ENCODE measurements around the gene PYY. TPM values are rescaled to one million over a fixed set of nuclear protein-coding genes. Genes with fewer than 3 reads are reported as not detected.
A peak's percentile ranks its signal among the peaks of the same experiment; 100 is the strongest.

Gene PYY
- total RNA-seq, 3 donors from 2014 or later = 22.0 to 141 (median 55.4) TPM

DNA sequence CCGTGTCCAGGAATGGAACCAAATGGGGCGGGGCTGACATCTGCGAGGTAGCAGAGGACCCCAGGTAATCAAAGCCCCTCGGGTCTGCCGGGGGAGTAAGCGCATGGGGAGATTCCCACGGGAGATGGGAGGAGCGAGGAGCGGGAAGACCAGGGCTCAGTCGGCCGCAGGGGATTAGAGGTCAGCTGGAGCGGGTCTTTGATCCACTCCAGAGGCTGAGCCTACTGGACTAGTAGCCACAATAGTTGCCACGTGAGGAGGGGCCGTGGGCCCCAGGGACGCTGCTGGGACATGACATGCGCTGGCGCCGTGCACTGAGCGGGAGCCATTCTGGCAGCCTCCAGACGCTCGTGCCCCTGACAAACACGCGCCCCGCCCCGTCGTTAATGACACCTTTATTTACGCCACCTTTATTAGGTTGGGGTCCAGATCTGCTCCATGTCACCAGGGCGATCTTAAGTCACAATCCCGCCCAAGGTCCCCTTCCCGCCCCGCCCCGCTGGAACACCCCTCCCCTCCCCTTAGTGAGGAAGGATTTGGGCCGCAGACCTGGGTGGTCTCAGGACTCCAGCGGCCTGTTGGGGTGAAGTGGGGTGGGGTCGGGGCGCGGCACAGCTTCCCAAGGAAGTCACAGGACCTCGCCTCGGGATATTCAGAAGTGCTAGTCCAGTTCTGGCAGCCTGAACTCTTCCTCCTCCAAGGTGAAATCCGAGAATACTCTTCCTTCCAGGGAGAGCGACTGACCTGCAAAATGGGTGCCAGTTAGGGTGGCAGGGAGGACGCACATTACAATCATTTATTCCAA is 26.5 kb downstream of the PYY start:
- peaks cover 30% of the 10 kb centered on the region for H3K4me1 ChIP-seq (ENCODE audit: low read depth)
- H3K9me3 ChIP-seq = no peaks in the 10 kb centered on the region
- H3K4me3 ChIP-seq = no peak overlapping the region
- TF ChIP-seq, protein P1, sequence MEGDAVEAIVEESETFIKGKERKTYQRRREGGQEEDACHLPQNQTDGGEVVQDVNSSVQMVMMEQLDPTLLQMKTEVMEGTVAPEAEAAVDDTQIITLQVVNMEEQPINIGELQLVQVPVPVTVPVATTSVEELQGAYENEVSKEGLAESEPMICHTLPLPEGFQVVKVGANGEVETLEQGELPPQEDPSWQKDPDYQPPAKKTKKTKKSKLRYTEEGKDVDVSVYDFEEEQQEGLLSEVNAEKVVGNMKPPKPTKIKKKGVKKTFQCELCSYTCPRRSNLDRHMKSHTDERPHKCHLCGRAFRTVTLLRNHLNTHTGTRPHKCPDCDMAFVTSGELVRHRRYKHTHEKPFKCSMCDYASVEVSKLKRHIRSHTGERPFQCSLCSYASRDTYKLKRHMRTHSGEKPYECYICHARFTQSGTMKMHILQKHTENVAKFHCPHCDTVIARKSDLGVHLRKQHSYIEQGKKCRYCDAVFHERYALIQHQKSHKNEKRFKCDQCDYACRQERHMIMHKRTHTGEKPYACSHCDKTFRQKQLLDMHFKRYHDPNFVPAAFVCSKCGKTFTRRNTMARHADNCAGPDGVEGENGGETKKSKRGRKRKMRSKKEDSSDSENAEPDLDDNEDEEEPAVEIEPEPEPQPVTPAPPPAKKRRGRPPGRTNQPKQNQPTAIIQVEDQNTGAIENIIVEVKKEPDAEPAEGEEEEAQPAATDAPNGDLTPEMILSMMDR (IDR thresholded peaks at IDR 0.05) = no peak
- ATAC-seq (peak; percentile 7), DNase-seq (peak; percentile 49 to 62 (median 56))
- H3K36me3 ChIP-seq (ENCODE audit: low read depth) = no peaks in the 10 kb centered on the region
- intact Hi-C loops (cut with DNase I, micrococcal nuclease) = no loop called here

DNA sequence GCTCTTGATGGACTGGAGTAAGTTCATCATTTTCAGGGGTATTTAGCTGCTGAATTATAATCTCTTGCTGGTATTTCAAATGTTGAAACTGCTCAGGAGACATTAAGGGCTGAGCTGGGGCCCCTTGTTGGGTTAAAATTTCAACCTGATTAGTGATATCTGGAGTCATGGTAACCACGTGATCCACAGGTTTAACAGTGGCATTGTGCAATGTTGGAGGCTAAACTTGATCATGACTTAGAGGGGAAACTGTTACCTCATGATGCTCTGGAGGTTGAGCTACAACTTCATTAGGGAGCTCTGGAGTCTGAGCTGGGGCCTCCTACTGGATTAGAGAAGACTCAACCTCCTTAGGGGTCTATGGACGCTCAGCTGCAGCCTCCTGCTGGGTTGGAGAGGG is 29.2 kb downstream of the PYY start:
- intact Hi-C loops (cut with DNase I, micrococcal nuclease) = no loop called here
- H3K4me1 ChIP-seq (ENCODE audit: low read depth) = peaks cover 26% of the 10 kb centered on the region
- DNase-seq = no peak

DNA sequence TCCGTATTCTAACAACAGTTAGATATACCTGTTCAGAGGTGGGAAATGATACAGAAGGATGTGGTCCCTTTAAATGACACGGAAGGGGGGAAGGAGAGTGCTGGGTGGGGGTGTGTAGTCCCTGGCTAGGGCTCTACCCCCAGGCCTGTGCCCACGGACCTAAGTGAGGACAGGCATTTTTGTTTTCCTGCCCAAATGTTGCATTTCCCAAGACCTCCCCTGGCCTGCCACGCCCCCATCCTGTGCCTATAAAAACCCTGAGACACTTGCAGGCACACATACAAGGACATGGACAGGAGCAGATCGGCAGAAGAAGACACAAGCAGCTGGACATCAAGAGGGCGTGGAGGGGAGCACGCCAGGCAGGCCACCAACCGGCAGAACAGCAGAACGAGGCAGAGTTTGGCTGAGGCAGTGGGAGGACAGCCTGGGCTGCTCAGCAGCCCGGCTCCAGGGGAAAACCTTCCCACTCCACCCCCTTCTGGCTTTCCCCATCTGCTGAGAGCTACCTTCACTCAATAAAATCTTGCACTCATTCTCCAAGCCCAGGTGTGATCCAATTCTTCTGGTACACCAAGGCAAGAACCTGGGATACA is 33.1 kb downstream of the PYY start:
- ATAC-seq (no peak), DNase-seq (no peak)
- H3K4me3 ChIP-seq = no peak overlapping the region
- no peaks in the 10 kb centered on the region for H3K36me3 ChIP-seq (ENCODE audit: low read depth)
- H3K9me3 ChIP-seq = no peaks in the 10 kb centered on the region
- TF ChIP-seq, protein P1 (IDR thresholded peaks at IDR 0.05) = no peak
- intact Hi-C loops (cut with DNase I, micrococcal nuclease) = no loop called here
- H3K4me1 ChIP-seq (ENCODE audit: low read depth) = no peaks in the 10 kb centered on the region

More for the DNA sequence above, 29.2 kb downstream of the PYY start:
- H3K36me3 ChIP-seq (ENCODE audit: low read depth) = no peaks in the 10 kb centered on the region
- TF ChIP-seq, protein P1 (IDR thresholded peaks at IDR 0.05) = no peak
- no peaks in the 10 kb centered on the region for H3K9me3 ChIP-seq
- no peak for ATAC-seq
- H3K4me3 ChIP-seq = no peak overlapping the region

DNA sequence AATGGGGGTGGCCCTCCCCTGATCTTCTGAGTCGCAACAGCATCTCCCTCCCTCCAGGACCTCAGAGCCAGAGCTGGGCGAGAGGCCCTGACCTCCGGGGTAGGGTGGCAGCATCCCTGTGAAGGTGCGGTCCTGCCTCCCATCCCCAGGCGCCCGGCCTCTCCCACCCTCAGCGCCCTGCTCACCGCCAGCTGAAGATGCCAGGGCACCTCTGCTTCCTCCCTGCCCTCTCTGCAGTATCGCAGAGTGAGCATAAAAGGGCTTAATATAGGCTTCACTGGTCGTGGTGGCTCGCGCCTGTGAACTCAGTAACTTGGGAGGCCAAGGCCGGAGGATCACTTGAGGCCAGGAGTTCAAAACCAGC is 35.7 kb downstream of the PYY start:
- TF ChIP-seq, protein P1 (IDR thresholded peaks at IDR 0.05) = no peak
- Histone ChIP-seq H3K4me3 (no peak overlapping the region), H3K4me1 (ENCODE audit: low read depth) (no peaks in the 10 kb centered on the region), H3K36me3 (ENCODE audit: low read depth) (no peaks in the 10 kb centered on the region), H3K9me3 (no peaks in the 10 kb centered on the region)
- ATAC-seq (no peak), DNase-seq (no peak)
- intact Hi-C loops (cut with DNase I, micrococcal nuclease) = no loop called here

DNA sequence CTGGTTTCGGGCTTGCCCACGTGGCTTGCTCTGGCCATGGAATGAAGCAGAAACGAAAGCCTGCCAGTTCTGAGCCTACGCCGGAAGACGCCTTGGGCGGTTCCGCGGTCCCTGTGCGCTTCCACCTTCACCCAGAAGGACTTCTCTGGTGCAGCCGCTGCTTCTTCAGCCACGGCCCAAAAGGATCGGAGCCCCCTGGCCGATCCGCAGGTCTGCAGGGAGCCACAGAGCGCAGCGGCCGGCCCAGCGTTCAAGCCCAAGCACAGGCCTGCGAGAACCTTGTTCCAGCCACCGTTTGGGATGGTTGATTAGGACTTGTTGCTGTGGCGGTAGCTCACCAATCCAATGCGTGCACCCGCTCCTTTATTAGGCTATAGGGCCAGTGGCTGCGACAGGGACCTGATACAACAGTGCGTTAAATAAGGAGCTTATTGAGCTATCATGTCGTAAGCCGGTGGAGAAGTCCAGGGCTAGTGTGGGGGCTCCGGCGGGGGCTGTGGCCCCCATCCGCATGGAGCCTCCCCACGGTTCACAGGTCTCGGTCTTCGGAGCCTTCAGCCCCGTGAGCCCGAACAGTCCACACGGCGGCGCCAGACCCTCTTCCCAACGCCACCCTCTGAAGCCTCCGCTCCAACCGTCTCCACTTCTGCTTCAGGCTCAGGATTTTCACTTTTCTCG is 36.3 kb downstream of the PYY start:
- Histone ChIP-seq H3K36me3 (ENCODE audit: low read depth) (no peaks in the 10 kb centered on the region), H3K4me3 (no peak overlapping the region), H3K4me1 (ENCODE audit: low read depth) (no peaks in the 10 kb centered on the region), H3K9me3 (no peaks in the 10 kb centered on the region)
- ATAC-seq = peak; percentile 87
- DNase-seq = peak; percentile 62 to 81 (median 76)
- TF ChIP-seq, protein P1 (IDR thresholded peaks at IDR 0.05) = no peak
- intact Hi-C loops (cut with DNase I, micrococcal nuclease) = no loop called here

All from mucosa of descending colon (tissue), 3 donors.